HUES64 (cell line): ENCODE results near the gene DUOX2.

Experiments
- H3K27ac ChIP-seq: 2 replicates; pipeline ENCODE4 v1.7.0; 2013; ENCODE audit warnings: low read depth, low read length, inconsistent platforms
- H3K27me3 ChIP-seq: 2 replicates; pipeline ENCODE4 v1.6.1; 2013; ENCODE audit warnings: mild to moderate bottlenecking, low read length; ENCODE audit not compliant: insufficient read depth
- H3K36me3 ChIP-seq: 2 replicates; pipeline ENCODE4 v1.6.1; 2013; ENCODE audit warnings: mild to moderate bottlenecking, low read length; ENCODE audit not compliant: insufficient read depth
- H3K4me1 ChIP-seq: 2 replicates; pipeline ENCODE4 v1.6.1; 2013; ENCODE audit warnings: mild to moderate bottlenecking, low read length, moderate library complexity; ENCODE audit not compliant: insufficient read depth
- H3K4me3 ChIP-seq: 2 replicates; pipeline ENCODE4 v1.5.1; 2013; ENCODE audit warnings: mild to moderate bottlenecking, low read length, moderate library complexity
- H3K9ac ChIP-seq: 2 replicates; pipeline ENCODE4 v1.6.1; 2013; ENCODE audit warnings: mild to moderate bottlenecking, low read depth, low read length
- H3K9me3 ChIP-seq: 2 replicates; pipeline ENCODE4 v1.6.1; 2013; ENCODE audit warnings: low read depth, low read length; ENCODE audit not compliant: insufficient read depth
- WGBS: fragments of 150-250, 120-280 bp; methylation state at CpG from one replicate; pipeline ENCODE4 v1.1.7; 2013; ENCODE audit warnings: missing lambda C conversion rate; 5-methylcytosine and 5-hydroxymethylcytosine counted together

Gene DUOX2

DNA sequence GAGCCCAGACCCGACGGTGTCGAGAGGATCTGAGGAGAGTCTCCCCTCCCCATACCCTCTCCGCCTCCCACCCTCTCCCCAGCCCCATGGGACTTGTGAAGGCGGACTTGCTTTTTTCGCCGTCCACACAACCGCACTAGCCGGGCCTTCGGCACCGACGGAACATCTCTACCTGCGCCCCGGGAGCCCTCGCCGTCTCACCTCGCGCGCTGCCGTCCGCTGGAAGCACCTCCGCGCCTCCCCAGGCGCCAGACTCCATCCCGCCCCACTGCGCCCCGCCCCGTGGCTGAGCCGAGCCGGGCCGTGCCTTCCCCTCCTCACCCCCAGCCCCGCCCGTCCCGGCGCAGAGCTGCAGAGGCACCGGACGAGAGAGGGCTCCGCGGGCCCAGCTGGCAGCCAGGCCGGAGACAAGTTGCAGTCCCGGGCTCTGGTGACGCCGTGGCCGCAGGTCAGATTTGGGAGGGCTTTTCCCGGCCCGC lies 15.7 kb upstream of the DUOX2 start, which contains the start of the genes DUOX1 and DUOXA1:
Gene DUOX1, plus strand, starts transcription at position 344 of the 479 bp plus-strand sequence. CDS start 1,973 bp downstream, outside the sequence.
Gene DUOXA1, minus strand, starts transcription at position 229 of the 479 bp plus-strand sequence. CDS start 6,865 bp downstream, outside the sequence.
- peak within 1 kb of the TSS; percentile 66 for H3K4me3 ChIP-seq
- H3K27ac ChIP-seq = no peak within 1 kb of the TSS
- H3K36me3 ChIP-seq = no peaks in the 10 kb centered on the region
- H3K27me3 ChIP-seq = peaks cover 100% of the 10 kb centered on the region
- no peaks in the 10 kb centered on the region for H3K4me1 ChIP-seq
- H3K9ac ChIP-seq = no peak within 1 kb of the TSS; the same call in 1 of the 2 replicates
- H3K9me3 ChIP-seq = no peaks in the 10 kb centered on the region; the same call in 1 of the 2 replicates
- 2% methylated on average over 46 of the region's 46 CpGs for WGBS

GRCh38 chr15:45128971-45129639 lies 15.1 kb upstream of the DUOX2 start:
- Histone ChIP-seq H3K27ac (no peak overlapping the region), H3K4me1 (no peaks in the 10 kb centered on the region), H3K36me3 (no peaks in the 10 kb centered on the region), H3K4me3 (peak overlapping the region; percentile 66), H3K9ac (no peak overlapping the region; the same call in 1 of the 2 replicates), H3K27me3 (peaks cover 100% of the 10 kb centered on the region), H3K9me3 (no peaks in the 10 kb centered on the region; the same call in 1 of the 2 replicates)
- WGBS = 7% methylated on average over 47 of the region's 47 CpGs

GRCh38 chr15:45126535-45127158 lies 12.7 kb upstream of the DUOX2 start:
- Histone ChIP-seq H3K9ac (no peak overlapping the region), H3K27me3 (peaks cover 92% of the 10 kb centered on the region), H3K27ac (no peak overlapping the region), H3K4me3 (no peak overlapping the region), H3K4me1 (no peaks in the 10 kb centered on the region), H3K36me3 (no peaks in the 10 kb centered on the region), H3K9me3 (no peaks in the 10 kb centered on the region; the same call in 1 of the 2 replicates)
- WGBS = 80% methylated on average over 1 of the region's 2 CpGs

- Histone ChIP-seq H3K4me1 (no peaks in the 10 kb centered on the region), H3K9ac (no peak overlapping the region), H3K27ac (no peak overlapping the region), H3K4me3 (no peak overlapping the region), H3K36me3 (no peaks in the 10 kb centered on the region), H3K27me3 (peaks cover 64% of the 10 kb centered on the region), H3K9me3 (no peaks in the 10 kb centered on the region)
Observed at GRCh38 chr15:45123397-45123796, 9.4 kb upstream of the DUOX2 start.

- no peaks in the 10 kb centered on the region for H3K9me3 ChIP-seq
- H3K27ac ChIP-seq = no peak overlapping the region
- H3K4me3 ChIP-seq = no peak overlapping the region
- no peak overlapping the region for H3K9ac ChIP-seq
- H3K27me3 ChIP-seq = peaks cover 60% of the 10 kb centered on the region
- H3K4me1 ChIP-seq = no peaks in the 10 kb centered on the region
- no peaks in the 10 kb centered on the region for H3K36me3 ChIP-seq
- WGBS = 91% methylated on average over 7 of the region's 7 CpGs
Observed at GRCh38 chr15:45122719-45123118, 8.7 kb upstream of the DUOX2 start.

DNA sequence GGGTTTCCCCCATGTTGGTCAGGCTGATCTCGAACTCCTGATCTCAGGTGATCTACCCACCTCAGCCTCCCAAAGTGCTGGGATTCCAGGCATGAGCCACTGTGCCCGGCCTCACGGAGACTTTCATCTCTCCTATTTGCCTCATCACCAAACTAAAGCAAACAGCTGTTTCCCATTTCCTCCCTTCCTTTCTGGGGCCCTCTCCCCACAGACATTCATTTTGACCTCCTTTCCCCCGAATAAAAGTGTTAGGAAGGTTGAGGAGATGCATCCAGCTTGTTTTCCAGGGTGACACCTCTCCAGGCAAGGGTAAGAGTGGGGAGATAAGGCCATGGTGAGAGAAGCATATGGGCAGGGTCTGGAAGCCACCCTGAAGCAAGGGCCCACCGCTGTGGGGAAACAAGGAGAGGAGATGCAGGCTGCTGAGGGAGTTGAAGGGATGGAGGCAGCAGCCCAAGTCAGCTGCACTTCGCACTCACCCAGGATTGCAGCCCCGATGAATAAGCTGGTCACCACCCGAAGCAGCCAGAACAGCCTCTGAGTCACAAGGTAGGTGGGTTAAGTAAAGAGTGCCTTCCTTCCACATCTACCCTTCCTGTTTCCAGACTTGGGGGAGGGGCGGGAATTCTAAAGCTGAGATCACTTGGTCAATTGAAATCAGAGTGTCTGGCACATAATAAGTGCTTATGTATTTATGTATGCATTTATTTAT lies 7.9 kb upstream of the DUOX2 start:
- Histone ChIP-seq H3K4me3 (no peak overlapping the region), H3K27ac (no peak overlapping the region), H3K36me3 (no peaks in the 10 kb centered on the region), H3K4me1 (no peaks in the 10 kb centered on the region), H3K27me3 (peaks cover 60% of the 10 kb centered on the region), H3K9me3 (no peaks in the 10 kb centered on the region), H3K9ac (no peak overlapping the region)
- WGBS = 75% methylated on average over 8 of the region's 9 CpGs

DNA sequence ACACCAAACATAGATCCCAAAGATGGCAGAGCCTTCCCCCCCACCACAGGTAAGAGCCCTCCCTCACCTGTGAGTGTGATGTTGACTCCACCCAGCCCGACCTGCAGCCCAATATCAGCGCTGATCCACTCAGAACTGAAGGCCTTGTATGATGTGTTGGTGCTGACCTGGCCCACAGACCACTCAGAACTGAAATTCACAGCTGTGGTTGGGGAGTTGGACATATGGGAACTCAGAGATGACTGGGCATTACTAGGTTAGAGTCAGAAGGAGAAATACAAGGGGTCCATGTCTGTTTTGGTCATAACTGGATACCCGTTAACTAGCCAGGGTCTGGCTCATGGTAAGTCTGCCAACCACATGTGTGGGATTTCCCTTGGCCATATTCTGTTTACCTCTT lies 7.0 kb upstream of the DUOX2 start:
- WGBS = 93% methylated on average over 3 of the region's 3 CpGs

GRCh38 chr15:45120081-45120972 lies 6.4 kb upstream of the DUOX2 start:
- no peaks in the 10 kb centered on the region for H3K9me3 ChIP-seq
- H3K4me1 ChIP-seq = no peaks in the 10 kb centered on the region
- no peaks in the 10 kb centered on the region for H3K36me3 ChIP-seq
- H3K4me3 ChIP-seq = no peak overlapping the region
- WGBS = 95% methylated on average over 10 of the region's 10 CpGs
- peaks cover 60% of the 10 kb centered on the region for H3K27me3 ChIP-seq
- H3K9ac ChIP-seq = no peak overlapping the region
- no peak overlapping the region for H3K27ac ChIP-seq

More for the DNA sequence above, 7.0 kb upstream of the DUOX2 start:
- Histone ChIP-seq H3K9me3 (no peaks in the 10 kb centered on the region), H3K27me3 (peaks cover 60% of the 10 kb centered on the region), H3K4me1 (no peaks in the 10 kb centered on the region), H3K4me3 (no peak overlapping the region), H3K27ac (no peak overlapping the region), H3K9ac (no peak overlapping the region), H3K36me3 (no peaks in the 10 kb centered on the region)

DNA sequence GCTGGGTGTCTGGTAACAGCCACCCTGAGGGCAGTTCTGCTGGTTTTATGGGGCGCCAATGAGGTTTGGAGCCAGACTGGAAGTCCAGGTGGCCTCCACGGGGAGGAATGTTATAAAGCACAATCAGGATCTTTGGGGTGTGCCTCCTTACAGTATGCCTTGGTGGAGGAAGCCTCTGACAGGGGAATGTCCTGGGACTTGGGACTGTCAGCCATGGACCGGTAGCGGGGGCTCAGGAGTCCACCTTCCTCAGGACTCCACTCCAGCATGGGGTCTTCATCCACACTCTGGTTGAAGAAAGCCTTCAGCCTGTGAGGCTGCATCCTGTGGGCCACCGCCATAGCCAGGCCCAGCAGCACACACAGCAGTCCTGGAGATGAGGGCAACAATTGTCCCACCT lies 5.0 kb upstream of the DUOX2 start:
- no peak overlapping the region for H3K27ac ChIP-seq
- H3K4me1 ChIP-seq = peaks cover 5% of the 10 kb centered on the region; the same call in 1 of the 2 replicates
- H3K27me3 ChIP-seq = peaks cover 60% of the 10 kb centered on the region
- no peaks in the 10 kb centered on the region for H3K9me3 ChIP-seq
- no peaks in the 10 kb centered on the region for H3K36me3 ChIP-seq
- WGBS = 93% methylated on average over 5 of the region's 5 CpGs
- H3K4me3 ChIP-seq = no peak overlapping the region
- no peak overlapping the region for H3K9ac ChIP-seq

DNA sequence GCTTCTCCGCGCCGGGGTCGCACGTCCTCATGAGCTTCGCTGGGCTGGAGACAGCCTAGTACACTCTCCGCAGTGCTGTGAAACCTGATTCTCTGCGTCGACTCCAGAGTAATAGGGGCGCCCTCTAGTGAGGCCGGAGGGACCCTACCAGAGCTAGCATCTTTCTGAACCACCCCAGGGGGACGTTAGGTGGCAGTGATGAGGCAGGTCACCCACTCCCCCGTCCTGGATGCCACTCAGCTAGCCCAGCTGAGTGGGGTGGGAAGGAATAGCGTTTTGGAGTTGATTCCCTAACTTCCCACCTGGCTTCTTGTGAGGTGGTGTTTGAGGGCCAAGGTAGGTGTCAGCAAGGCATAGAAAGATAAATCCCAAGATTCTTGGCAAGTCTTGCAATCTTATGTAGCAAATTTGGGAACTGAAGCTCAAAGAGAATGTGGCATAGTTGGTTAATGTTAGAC lies 4.2 kb upstream of the DUOX2 start:
- Histone ChIP-seq H3K4me3 (peak overlapping the region; percentile 17; the same call in 1 of the 2 replicates), H3K27ac (no peak overlapping the region), H3K9me3 (no peaks in the 10 kb centered on the region; the same call in 1 of the 2 replicates), H3K9ac (no peak overlapping the region), H3K4me1 (peaks cover 13% of the 10 kb centered on the region; the same call in 1 of the 2 replicates), H3K27me3 (peaks cover 60% of the 10 kb centered on the region), H3K36me3 (no peaks in the 10 kb centered on the region)
- WGBS = 5% methylated on average over 12 of the region's 14 CpGs
